PC-9 (cell line): Measurements from ENCODE around the gene SPIN1. TPM values are rescaled to one million over a fixed set of nuclear protein-coding genes. Genes with fewer than 3 reads are reported as not detected.

Experiments
- BruUV-seq: library from RNA; stranded (reverse); fragments of 400-500 nt; replicated peaks from 2 replicates; lab custom pipeline; 2021; lab: Mats Ljungman, UMichigan
- CTCF ChIA-PET: fragments of 300-600 bp; sonication (Branson Sonifier 250); formaldehyde crosslinking; loops from one replicate; lab custom pipeline; 2022; ENCODE audit warnings: antibody characterized with exemption; lab: Charles Lee
- POLR2A ChIA-PET: fragments of 300-600 bp; sonication (Branson Sonifier 250); formaldehyde crosslinking; loops from one replicate; lab custom pipeline; 2022; ENCODE audit warnings: antibody characterized with exemption; ENCODE audit not compliant: unreplicated experiment; lab: Charles Lee
- DNase-seq, 2 experiments: peaks; one replicate each; pipeline versions ENCODE4 v3.0.0 to v3.0.0-alpha.2; 2015 to 2022; ENCODE audit warnings: mixed read lengths in 1 of 2
- H2AFZ ChIP-seq: fragments of 200-600 bp; sonication (generic); 2 replicates; pipeline ENCODE4 v1.8.1; 2017; ENCODE audit warnings: antibody characterized with exemption
- H3F3A ChIP-seq: fragments of 200-600 bp; sonication (generic); 2 replicates; pipeline ENCODE4 v1.8.1; 2017; ENCODE audit warnings: antibody characterized with exemption, mild to moderate bottlenecking, low read depth; ENCODE audit not compliant: insufficient read depth
- H3K27ac ChIP-seq: fragments of 200-600 bp; sonication (generic); 2 replicates; pipeline ENCODE4 v1.6.1; 2016; ENCODE audit warnings: mixed run types
- H3K27me3 ChIP-seq: fragments of 200-600 bp; sonication (generic); 2 replicates; pipeline ENCODE4 v1.6.1; 2016; ENCODE audit warnings: low read depth, mixed run types; ENCODE audit not compliant: insufficient read depth
- H3K36me3 ChIP-seq: fragments of 200-600 bp; sonication (generic); 2 replicates; pipeline ENCODE4 v1.6.1; 2016; ENCODE audit warnings: low read depth, mixed run types
- H3K4me1 ChIP-seq: fragments of 200-600 bp; sonication (generic); replicated peaks from 2 replicates; pipeline ENCODE4 v1.6.1; 2016; ENCODE audit warnings: mixed run types; ENCODE audit not compliant: insufficient read depth
- H3K4me2 ChIP-seq: fragments of 200-600 bp; sonication (generic); 2 replicates; pipeline ENCODE4 v1.6.1; 2017; ENCODE audit warnings: mixed run types
- H3K4me3 ChIP-seq: fragments of 200-600 bp; sonication (generic); 2 replicates; pipeline ENCODE4 v1.6.1; 2016; ENCODE audit warnings: mixed run types
- H3K79me2 ChIP-seq: fragments of 200-600 bp; sonication (generic); 2 replicates; pipeline ENCODE4 v1.6.1; 2017; ENCODE audit warnings: low read depth, mixed run types
- H3K9me2 ChIP-seq: fragments of 200-600 bp; sonication (generic); 2 replicates; pipeline ENCODE4 v1.8.1; 2017; ENCODE audit warnings: mild to moderate bottlenecking; ENCODE audit not compliant: insufficient read depth
- H3K9me3 ChIP-seq: fragments of 200-600 bp; sonication (generic); 2 replicates; pipeline ENCODE4 v1.8.1; 2016; ENCODE audit warnings: low read depth; ENCODE audit not compliant: insufficient read depth
- H4K20me1 ChIP-seq: fragments of 200-600 bp; sonication (generic); 2 replicates; pipeline ENCODE4 v1.8.1; 2017; ENCODE audit not compliant: insufficient read depth
- EZH2 ChIP-seq: fragments of 200-600 bp; sonication (generic); IDR thresholded peaks from 2 replicates; pipeline ENCODE4 v1.8.0; 2017; ENCODE audit warnings: antibody characterized with exemption, low read depth
- intact Hi-C: fragments of 100-400 bp; cut with micrococcal nuclease; formaldehyde crosslinking; loops from one replicate; pipeline ENCODE4 v1.10.0; 2022; ENCODE audit not compliant: unreplicated experiment
- total RNA-seq: library from RNA; stranded (reverse); gene quantifications from 2 replicates; pipeline ENCODE4 v1.2.3, GENCODE V29; 2021
- TF ChIP-seq, protein P1 (sequence below): fragments of 200-600 bp; sonication (generic); conservative IDR thresholded peaks from 2 replicates; pipeline ENCODE4 v1.6.1; 2017; ENCODE audit warnings: mixed run types, antibody characterized with exemption, mild to moderate bottlenecking, moderate library complexity

SPIN1 gene
- total RNA-seq, 1 experiment from 2014 or later, result 102 TPM

DNA sequence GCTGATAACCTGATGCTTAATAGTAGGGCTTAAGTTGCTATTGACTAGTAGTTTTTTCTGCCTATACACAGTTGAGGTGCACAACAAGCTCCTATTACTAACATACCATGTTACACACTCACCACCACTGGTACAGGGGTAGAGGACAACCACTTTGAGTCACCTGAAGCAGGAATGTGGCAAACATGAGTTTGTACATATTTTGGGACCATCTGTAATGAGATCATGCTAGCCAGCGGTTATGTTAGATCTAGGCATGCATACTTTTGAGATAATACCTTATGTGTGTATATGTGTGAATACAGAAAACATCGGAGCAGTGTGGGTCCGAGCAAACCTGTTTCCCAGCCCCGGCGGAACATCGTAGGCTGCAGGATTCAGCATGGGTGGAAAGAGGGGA, 73.9 kb downstream of the SPIN1 start:
- intact Hi-C loops, result no loop called here
- Histone ChIP-seq H3K27me3 (no peaks in the 10 kb centered on the region), H3F3A (no peaks in the 10 kb centered on the region), H3K4me2 (no peak overlapping the region), H3K36me3 (0 out of 2 replicates have a peak, but pooled peaks cover 16% of the 10 kb centered on the region), H2AFZ (no peak overlapping the region), H3K27ac (no peak overlapping the region), H3K4me1 (no peaks in the 10 kb centered on the region), H3K9me2 (no peaks in the 10 kb centered on the region), H3K79me2 (peaks cover 32% of the 10 kb centered on the region), H3K4me3 (no peak overlapping the region), H4K20me1 (peaks cover 7% of the 10 kb centered on the region; the same call in 1 of the 2 replicates), H3K9me3 (no peaks in the 10 kb centered on the region)
- CTCF ChIA-PET, result no interaction called here
- DNase-seq, result no peak
- BruUV-seq, result no TSS peak
- no peak for TF ChIP-seq EZH2
- TF ChIP-seq, protein P1, sequence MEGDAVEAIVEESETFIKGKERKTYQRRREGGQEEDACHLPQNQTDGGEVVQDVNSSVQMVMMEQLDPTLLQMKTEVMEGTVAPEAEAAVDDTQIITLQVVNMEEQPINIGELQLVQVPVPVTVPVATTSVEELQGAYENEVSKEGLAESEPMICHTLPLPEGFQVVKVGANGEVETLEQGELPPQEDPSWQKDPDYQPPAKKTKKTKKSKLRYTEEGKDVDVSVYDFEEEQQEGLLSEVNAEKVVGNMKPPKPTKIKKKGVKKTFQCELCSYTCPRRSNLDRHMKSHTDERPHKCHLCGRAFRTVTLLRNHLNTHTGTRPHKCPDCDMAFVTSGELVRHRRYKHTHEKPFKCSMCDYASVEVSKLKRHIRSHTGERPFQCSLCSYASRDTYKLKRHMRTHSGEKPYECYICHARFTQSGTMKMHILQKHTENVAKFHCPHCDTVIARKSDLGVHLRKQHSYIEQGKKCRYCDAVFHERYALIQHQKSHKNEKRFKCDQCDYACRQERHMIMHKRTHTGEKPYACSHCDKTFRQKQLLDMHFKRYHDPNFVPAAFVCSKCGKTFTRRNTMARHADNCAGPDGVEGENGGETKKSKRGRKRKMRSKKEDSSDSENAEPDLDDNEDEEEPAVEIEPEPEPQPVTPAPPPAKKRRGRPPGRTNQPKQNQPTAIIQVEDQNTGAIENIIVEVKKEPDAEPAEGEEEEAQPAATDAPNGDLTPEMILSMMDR, result no peak
- POLR2A ChIA-PET, result no interaction called here

DNA sequence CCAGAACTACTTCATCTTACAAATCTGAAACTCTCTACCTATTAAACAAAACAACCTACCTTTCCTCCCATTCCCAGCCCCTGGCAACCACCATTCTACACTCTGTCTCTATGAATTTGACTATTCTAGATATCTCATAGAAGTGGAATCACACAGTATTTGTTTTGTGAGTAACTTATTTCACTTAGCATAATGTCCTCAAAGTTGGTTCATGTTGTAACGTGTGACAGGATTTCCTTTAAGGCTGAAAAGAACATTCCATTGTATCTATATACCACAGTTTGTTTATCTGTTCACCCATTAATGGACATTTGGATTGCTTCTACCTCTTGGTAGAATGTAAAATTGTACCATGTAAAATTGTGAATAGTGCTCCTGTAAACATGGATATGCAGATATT, 76.6 kb downstream of the SPIN1 start:
- H3K27me3 ChIP-seq, result no peaks in the 10 kb centered on the region
- H3K4me1 ChIP-seq, result no peaks in the 10 kb centered on the region
- BruUV-seq, result no TSS peak
- H3K9me3 ChIP-seq, result no peaks in the 10 kb centered on the region
- CTCF ChIA-PET, result no interaction called here
- peaks cover 30% of the 10 kb centered on the region for H3K36me3 ChIP-seq
- no peak for TF ChIP-seq EZH2
- TF ChIP-seq, protein P1, result no peak
- no peak overlapping the region for H3K27ac ChIP-seq
- H4K20me1 ChIP-seq, result 0 out of 2 replicates have a peak, but pooled peaks cover 7% of the 10 kb centered on the region
- intact Hi-C loops, result no loop called here
- no peaks in the 10 kb centered on the region for H3F3A ChIP-seq
- H3K4me2 ChIP-seq, result no peak overlapping the region
- no peak for DNase-seq
- no peak overlapping the region for H2AFZ ChIP-seq
- H3K4me3 ChIP-seq, result no peak overlapping the region
- POLR2A ChIA-PET, result no interaction called here
- H3K9me2 ChIP-seq, result no peaks in the 10 kb centered on the region
- H3K79me2 ChIP-seq, result peaks cover 34% of the 10 kb centered on the region

DNA sequence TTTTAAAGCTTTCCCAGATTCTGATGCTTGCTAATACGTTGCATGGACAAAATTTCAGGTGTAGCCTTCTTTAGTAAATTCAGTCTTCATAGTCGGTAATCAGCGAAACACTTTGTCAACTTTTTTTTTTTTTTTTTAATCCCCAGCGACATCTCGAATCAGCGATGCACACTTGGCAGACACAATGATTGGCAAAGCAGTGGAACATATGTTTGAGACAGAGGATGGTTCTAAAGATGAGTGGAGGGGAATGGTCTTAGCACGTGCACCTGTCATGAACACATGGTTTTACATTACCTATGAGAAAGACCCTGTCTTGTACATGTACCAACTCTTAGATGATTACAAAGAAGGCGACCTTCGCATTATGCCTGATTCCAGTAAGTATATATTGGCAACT, 80.0 kb downstream of the SPIN1 start:
- no peak for DNase-seq
- TF ChIP-seq, protein P1, result no peak
- no peak for TF ChIP-seq EZH2
- peaks cover 34% of the 10 kb centered on the region for H3K79me2 ChIP-seq
- H3K27me3 ChIP-seq, result no peaks in the 10 kb centered on the region
- no peaks in the 10 kb centered on the region for H3K9me2 ChIP-seq
- CTCF ChIA-PET, result no interaction called here
- H3F3A ChIP-seq, result no peaks in the 10 kb centered on the region
- H3K27ac ChIP-seq, result no peak overlapping the region
- POLR2A ChIA-PET, result no interaction called here
- intact Hi-C loops, result no loop called here
- H3K36me3 ChIP-seq, result peaks cover 17% of the 10 kb centered on the region
- H3K4me1 ChIP-seq, result no peaks in the 10 kb centered on the region
- H3K9me3 ChIP-seq, result no peaks in the 10 kb centered on the region
- H4K20me1 ChIP-seq, result no peaks in the 10 kb centered on the region
- no TSS peak for BruUV-seq
- no peak overlapping the region for H2AFZ ChIP-seq
- H3K4me3 ChIP-seq, result no peak overlapping the region
- H3K4me2 ChIP-seq, result no peak overlapping the region
